HL-60 (cell line): ENCODE data around the gene SELENOP.

Source experiments
- CTCF ChIP-seq: IDR thresholded peaks from one replicate; pipeline ENCODE4 v1.5.1; 2011; ENCODE audit warnings: low read length, control low read depth, inconsistent platforms; ENCODE audit not compliant: insufficient read depth
- TF ChIP-seq, protein P1 (sequence below): IDR thresholded peaks from 2 replicates; pipeline ENCODE4 v1.6.1; 2012; ENCODE audit warnings: low read depth; ENCODE audit not compliant: insufficient replicate concordance

- TF ChIP-seq, protein P1, sequence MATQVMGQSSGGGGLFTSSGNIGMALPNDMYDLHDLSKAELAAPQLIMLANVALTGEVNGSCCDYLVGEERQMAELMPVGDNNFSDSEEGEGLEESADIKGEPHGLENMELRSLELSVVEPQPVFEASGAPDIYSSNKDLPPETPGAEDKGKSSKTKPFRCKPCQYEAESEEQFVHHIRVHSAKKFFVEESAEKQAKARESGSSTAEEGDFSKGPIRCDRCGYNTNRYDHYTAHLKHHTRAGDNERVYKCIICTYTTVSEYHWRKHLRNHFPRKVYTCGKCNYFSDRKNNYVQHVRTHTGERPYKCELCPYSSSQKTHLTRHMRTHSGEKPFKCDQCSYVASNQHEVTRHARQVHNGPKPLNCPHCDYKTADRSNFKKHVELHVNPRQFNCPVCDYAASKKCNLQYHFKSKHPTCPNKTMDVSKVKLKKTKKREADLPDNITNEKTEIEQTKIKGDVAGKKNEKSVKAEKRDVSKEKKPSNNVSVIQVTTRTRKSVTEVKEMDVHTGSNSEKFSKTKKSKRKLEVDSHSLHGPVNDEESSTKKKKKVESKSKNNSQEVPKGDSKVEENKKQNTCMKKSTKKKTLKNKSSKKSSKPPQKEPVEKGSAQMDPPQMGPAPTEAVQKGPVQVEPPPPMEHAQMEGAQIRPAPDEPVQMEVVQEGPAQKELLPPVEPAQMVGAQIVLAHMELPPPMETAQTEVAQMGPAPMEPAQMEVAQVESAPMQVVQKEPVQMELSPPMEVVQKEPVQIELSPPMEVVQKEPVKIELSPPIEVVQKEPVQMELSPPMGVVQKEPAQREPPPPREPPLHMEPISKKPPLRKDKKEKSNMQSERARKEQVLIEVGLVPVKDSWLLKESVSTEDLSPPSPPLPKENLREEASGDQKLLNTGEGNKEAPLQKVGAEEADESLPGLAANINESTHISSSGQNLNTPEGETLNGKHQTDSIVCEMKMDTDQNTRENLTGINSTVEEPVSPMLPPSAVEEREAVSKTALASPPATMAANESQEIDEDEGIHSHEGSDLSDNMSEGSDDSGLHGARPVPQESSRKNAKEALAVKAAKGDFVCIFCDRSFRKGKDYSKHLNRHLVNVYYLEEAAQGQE = no peak
- no peak for TF ChIP-seq CTCF
Observed at GRCh38 chr5:42848545-42848944, 36.9 kb upstream of the SELENOP start.
